Activated CD4-positive, CD25-positive, alpha-beta regulatory T cell (primary cell): ENCODE measurements around the gene RPL13.

ENCODE experiments used
- DNase-seq, 4 experiments: peaks; one replicate each; lab custom pipeline; 2025; lab: John Stamatoyannopoulos, UW

Gene RPL13

GRCh38 chr16:89560378-89561141 lies at the start of gene RPL13:
Gene RPL13, plus strand, starts transcription at chr16:89560682. Its CDS starts 278 bp downstream, at chr16:89560960.
- DNase-seq, result peak; percentile 77 to 90 (median 84)

- DNase-seq, result no peak
Measured at GRCh38 chr16:89511374-89511773, 49.1 kb upstream of the RPL13 start.

- DNase-seq, result no peak
Measured at GRCh38 chr16:89512453-89512852, 48.0 kb upstream of the RPL13 start.

GRCh38 chr16:89517128-89517527 lies 43.4 kb upstream of the RPL13 start:
- DNase-seq, result no peak

- DNase-seq, result no peak
Measured at GRCh38 chr16:89519881-89520280, 40.6 kb upstream of the RPL13 start.

GRCh38 chr16:89522287-89522686 lies 38.2 kb upstream of the RPL13 start:
- no peak for DNase-seq

- no peak for DNase-seq
Measured at GRCh38 chr16:89523680-89524344, 36.7 kb upstream of the RPL13 start.

- no peak for DNase-seq
Measured at GRCh38 chr16:89525146-89525913, 35.2 kb upstream of the RPL13 start.

- DNase-seq, result no peak
Measured at GRCh38 chr16:89529097-89529496, 31.4 kb upstream of the RPL13 start.

- DNase-seq, result no peak
Measured at GRCh38 chr16:89530401-89531381, 29.8 kb upstream of the RPL13 start.

GRCh38 chr16:89531821-89532526 lies 28.5 kb upstream of the RPL13 start:
- DNase-seq, result no peak

- no peak for DNase-seq
Measured at GRCh38 chr16:89534252-89534756, 26.2 kb upstream of the RPL13 start.

GRCh38 chr16:89536371-89536770 lies 24.1 kb upstream of the RPL13 start:
- no peak for DNase-seq

GRCh38 chr16:89536886-89537548 lies 23.5 kb upstream of the RPL13 start:
- no peak for DNase-seq

GRCh38 chr16:89537549-89537925 lies 22.9 kb upstream of the RPL13 start:
- no peak for DNase-seq

GRCh38 chr16:89538286-89538685 lies 22.2 kb upstream of the RPL13 start:
- no peak for DNase-seq

- DNase-seq, result no peak
Measured at GRCh38 chr16:89540557-89540956, 19.9 kb upstream of the RPL13 start.

- DNase-seq, result no peak
Measured at GRCh38 chr16:89541792-89542191, 18.7 kb upstream of the RPL13 start.

- DNase-seq, result no peak
Measured at GRCh38 chr16:89544113-89544512, 16.4 kb upstream of the RPL13 start.

- DNase-seq, result no peak
Measured at GRCh38 chr16:89544713-89545043, 15.8 kb upstream of the RPL13 start.
